Measurements from ENCODE around the gene RFX2.

DNA sequence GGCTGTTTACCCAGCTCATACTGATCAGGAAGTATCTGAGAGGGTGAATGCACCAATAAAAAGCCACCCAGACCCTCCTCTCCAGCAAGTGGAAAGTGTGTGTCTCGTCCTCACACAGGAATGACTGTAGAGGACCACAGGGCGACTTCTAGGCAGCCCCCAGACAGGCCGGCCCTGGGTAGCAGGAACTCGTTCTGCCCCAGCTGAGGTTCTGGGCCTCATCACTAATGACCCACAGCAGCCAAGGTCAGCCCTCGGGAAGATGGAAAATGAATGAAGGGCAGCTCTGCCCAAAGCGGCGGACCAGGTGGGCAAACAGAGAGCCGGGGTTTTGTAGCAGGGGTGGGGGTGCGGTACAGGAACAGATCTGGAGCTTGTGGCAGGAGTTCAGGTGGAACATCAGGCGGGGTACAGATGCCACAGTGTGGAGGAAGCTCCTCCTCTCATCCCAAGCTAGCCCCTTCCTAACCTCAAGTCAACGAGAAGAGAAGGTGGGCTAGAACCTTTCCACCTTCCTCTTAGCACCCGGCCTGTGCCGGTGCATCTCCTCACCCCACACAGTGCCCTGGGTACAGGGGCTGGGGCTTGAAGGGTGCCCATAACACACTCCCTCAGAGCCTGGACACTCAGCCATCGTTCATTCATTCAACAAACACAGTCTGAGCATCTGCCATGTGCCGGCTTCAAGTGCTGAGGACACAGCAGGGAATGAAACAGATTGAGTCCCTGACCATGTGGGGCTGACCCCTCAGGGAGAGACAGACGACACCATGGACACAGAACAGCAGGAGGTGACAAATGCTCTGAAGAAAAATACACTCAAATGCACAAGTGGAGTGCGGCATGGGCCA is 36.2 kb downstream of the RFX2 start:
- no peak for TF ChIP-seq CTCF (IDR thresholded peaks at IDR 0.05)
- no peak for TF ChIP-seq POLR2A (IDR thresholded peaks at IDR 0.05; ENCODE audit: low read depth)
- no peak for TF ChIP-seq POLR2AphosphoS5 (IDR thresholded peaks at IDR 0.05)
- no peak for TF ChIP-seq EP300 (IDR thresholded peaks at IDR 0.05)
